Stimulated activated CD8-positive, alpha-beta memory T cell treated with anti-CD3 and anti-CD28 coated beads, Interleukin-12 subunit alpha, Interleukin-12 subunit beta, amount 100 ng/mL, for 4 hours (primary cell): Measurements from ENCODE around the gene RPP14.

ENCODE experiments used
- DNase-seq: peaks from one replicate; pipeline ENCODE4 v3.0.0-alpha.2; 2020; ENCODE audit warnings: low read depth

Gene RPP14

GRCh38 chr3:58357402-58357801 is 51.4 kb downstream of the RPP14 start:
- DNase-seq: no peak

GRCh38 chr3:58358092-58358491 is 52.0 kb downstream of the RPP14 start:
- no peak for DNase-seq

- no peak for DNase-seq
Measured at GRCh38 chr3:58358808-58359207, 52.8 kb downstream of the RPP14 start.

- DNase-seq: no peak
Measured at GRCh38 chr3:58359621-58360020, 53.6 kb downstream of the RPP14 start.

GRCh38 chr3:58361866-58362265 is 55.8 kb downstream of the RPP14 start:
- DNase-seq: no peak

- DNase-seq: no peak
Measured at GRCh38 chr3:58366699-58367098, 60.7 kb downstream of the RPP14 start.

- DNase-seq: no peak
Measured at GRCh38 chr3:58369038-58369437, 63.0 kb downstream of the RPP14 start.
